ENCODE data around the gene UFM1.
A peak's percentile ranks its signal among the peaks of the same experiment; 100 is the strongest.
"Not testable (repeated sequence)": the region's sequence is repeated elsewhere in the genome, so short reads cannot be mapped to it uniquely, and the experiment has no call there.

UFM1 gene

GRCh38 chr13:38365661-38366060, 16.0 kb downstream of the UFM1 start:
- no peak for DNase-seq (ENCODE audit: low read depth)

GRCh38 chr13:38366954-38367645, 17.4 kb downstream of the UFM1 start:
- DNase-seq (ENCODE audit: low read depth) = no peak

- DNase-seq (ENCODE audit: low read depth) = no peak
Measured at GRCh38 chr13:38369058-38369457, 19.4 kb downstream of the UFM1 start.

- not testable (repeated sequence) for DNase-seq (ENCODE audit: low read depth)
Measured at GRCh38 chr13:38370096-38370495, 20.4 kb downstream of the UFM1 start.

GRCh38 chr13:38372820-38373383, 23.3 kb downstream of the UFM1 start:
- DNase-seq (ENCODE audit: low read depth) = no peak

- no peak for DNase-seq (ENCODE audit: low read depth)
Measured at GRCh38 chr13:38376546-38376945, 26.9 kb downstream of the UFM1 start.

GRCh38 chr13:38381890-38382289, 32.2 kb downstream of the UFM1 start:
- DNase-seq (ENCODE audit: low read depth) = no peak

- DNase-seq (ENCODE audit: low read depth) = no peak
Measured at GRCh38 chr13:38382946-38383345, 33.3 kb downstream of the UFM1 start.

GRCh38 chr13:38384171-38384570, 34.5 kb downstream of the UFM1 start:
- no peak for DNase-seq (ENCODE audit: low read depth)

- DNase-seq (ENCODE audit: low read depth) = no peak
Measured at GRCh38 chr13:38385153-38385891, 35.7 kb downstream of the UFM1 start.

- DNase-seq (ENCODE audit: low read depth) = no peak
Measured at GRCh38 chr13:38386421-38386820, 36.8 kb downstream of the UFM1 start.

GRCh38 chr13:38391341-38391740, 41.7 kb downstream of the UFM1 start:
- no peak for DNase-seq (ENCODE audit: low read depth)

GRCh38 chr13:38394777-38395496, 45.3 kb downstream of the UFM1 start:
- no peak for DNase-seq (ENCODE audit: low read depth)

- no peak for DNase-seq (ENCODE audit: low read depth)
Measured at GRCh38 chr13:38395497-38395788, 45.8 kb downstream of the UFM1 start.

GRCh38 chr13:38398711-38399493, 49.3 kb downstream of the UFM1 start:
- peak; percentile 85 for DNase-seq (ENCODE audit: low read depth)

- no peak for DNase-seq (ENCODE audit: low read depth)
Measured at GRCh38 chr13:38399535-38399934, 49.9 kb downstream of the UFM1 start.

- DNase-seq (ENCODE audit: low read depth) = no peak
Measured at GRCh38 chr13:38401276-38401675, 51.6 kb downstream of the UFM1 start.

- no peak for DNase-seq (ENCODE audit: low read depth)
Measured at GRCh38 chr13:38405216-38405615, 55.6 kb downstream of the UFM1 start.

- no peak for DNase-seq (ENCODE audit: low read depth)
Measured at GRCh38 chr13:38409771-38410170, 60.1 kb downstream of the UFM1 start.

- no peak for DNase-seq (ENCODE audit: low read depth)
Measured at GRCh38 chr13:38412266-38412665, 62.6 kb downstream of the UFM1 start.

Measured in GM04504 (cell line).